Hepatocyte (in vitro differentiated cells): ENCODE measurements around the gene NKAIN2. TPM values are rescaled to one million over a fixed set of nuclear protein-coding genes. Genes with fewer than 3 reads are reported as not detected.

Source experiments
- DNase-seq: peaks from one replicate; pipeline ENCODE4 v3.0.0-alpha.2; 2016; ENCODE audit warnings: low spot score
- H2AFZ ChIP-seq: fragments of 200-600 bp; sonication (generic); 2 replicates; pipeline ENCODE4 v1.6.0; 2016; ENCODE audit warnings: antibody characterized with exemption, mild to moderate bottlenecking
- H3K27ac ChIP-seq: fragments of 200-600 bp; sonication (generic); 2 replicates; pipeline ENCODE4 v1.5.1; 2016; ENCODE audit warnings: mild to moderate bottlenecking
- H3K27me3 ChIP-seq: fragments of 200-600 bp; sonication (generic); 2 replicates; pipeline ENCODE4 v1.6.1; 2016
- H3K36me3 ChIP-seq: fragments of 200-600 bp; sonication (generic); replicated peaks from 2 replicates; pipeline ENCODE4 v1.5.1; 2016; ENCODE audit warnings: low read depth; ENCODE audit not compliant: insufficient read depth
- H3K4me1 ChIP-seq: fragments of 200-600 bp; sonication (generic); 2 replicates; pipeline ENCODE4 v1.5.1; 2016; ENCODE audit warnings: mild to moderate bottlenecking, moderate library complexity; ENCODE audit not compliant: insufficient read depth
- H3K4me2 ChIP-seq: fragments of 200-600 bp; sonication (generic); 2 replicates; pipeline ENCODE4 v1.6.0; 2016
- H3K4me3 ChIP-seq: fragments of 200-600 bp; sonication (generic); 2 replicates; pipeline ENCODE4 v1.5.1; 2016; ENCODE audit warnings: mild to moderate bottlenecking
- H3K79me2 ChIP-seq: fragments of 200-600 bp; sonication (generic); 2 replicates; pipeline ENCODE4 v1.6.0; 2017; ENCODE audit warnings: mild to moderate bottlenecking
- H3K9me2 ChIP-seq: fragments of 200-600 bp; sonication (generic); replicated peaks from 2 replicates; pipeline ENCODE4 v1.6.0; 2017; ENCODE audit warnings: mild to moderate bottlenecking; ENCODE audit not compliant: insufficient read depth
- H3K9me3 ChIP-seq: fragments of 200-600 bp; sonication (generic); 2 replicates; pipeline ENCODE4 v1.5.1; 2016; ENCODE audit warnings: low read depth, mild to moderate bottlenecking
- H4K20me1 ChIP-seq: fragments of 200-600 bp; sonication (generic); 2 replicates; pipeline ENCODE4 v1.6.0; 2016; ENCODE audit warnings: mild to moderate bottlenecking; ENCODE audit not compliant: insufficient read depth, poor library complexity, severe bottlenecking
- EZH2 ChIP-seq: fragments of 200-600 bp; sonication (generic); IDR thresholded peaks from 2 replicates; pipeline ENCODE4 v1.6.1; 2016; ENCODE audit warnings: antibody characterized with exemption, mild to moderate bottlenecking, borderline replicate concordance
- EZH2phosphoT487 ChIP-seq: fragments of 200-600 bp; sonication (generic); IDR thresholded peaks from one replicate; pipeline ENCODE4 v1.6.1; 2018; ENCODE audit warnings: antibody characterized with exemption, mild to moderate bottlenecking, low read depth, moderate library complexity; ENCODE audit not compliant: unreplicated experiment, severe bottlenecking
- WGBS: methylation state at CpG from one replicate; pipeline ENCODE4 v1.1.6; 2016; ENCODE audit warnings: low lambda C conversion rate; ENCODE audit errors: missing lambda C conversion rate; 5-methylcytosine and 5-hydroxymethylcytosine counted together
- polyA plus RNA-seq: library from polyadenylated mRNA; unstranded; fragments of >200 nt; fragmentation: Nextera tagmentation; extraction: Ambion mirVana; gene quantifications from 2 replicates; pipeline ENCODE4 v1.2.1, GENCODE V29; 2016
- total RNA-seq: library from RNA; depleted of rRNA; stranded (reverse); fragments of >200 nt; gene quantifications from 2 replicates; pipeline ENCODE4 v1.2.3, GENCODE V29; 2014
- TF ChIP-seq, protein P1 (sequence below): fragments of 200-600 bp; sonication (generic); IDR thresholded peaks from 2 replicates; pipeline ENCODE4 v1.5.1; 2016; ENCODE audit warnings: antibody characterized with exemption, mild to moderate bottlenecking; ENCODE audit not compliant: poor library complexity

The NKAIN2 gene
- total and polyA plus RNA-seq, 2 experiments from 2014 or later: 0.48 to 2.6 TPM

DNA sequence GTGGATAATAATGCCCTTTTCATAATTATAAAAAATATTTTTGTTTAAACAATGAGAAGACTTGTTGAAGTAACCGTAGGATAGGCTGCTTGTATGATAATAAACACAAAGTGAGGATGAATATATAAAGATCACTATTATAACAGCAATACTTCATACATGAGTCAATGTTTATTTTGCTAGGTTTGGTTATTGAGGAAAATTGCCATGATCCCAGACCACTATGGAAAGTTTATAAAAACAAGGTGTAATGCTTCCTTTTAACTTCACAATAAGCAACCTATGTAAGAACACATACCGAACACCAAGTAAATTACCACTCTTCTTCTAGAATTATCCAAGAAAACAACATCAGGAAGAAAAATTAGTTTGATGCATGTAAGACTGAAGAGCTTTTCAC is 663.3 kb downstream of the NKAIN2 start:
- Histone ChIP-seq H3K4me2 (no peak overlapping the region), H3K79me2 (no peaks in the 10 kb centered on the region), H4K20me1 (no peaks in the 10 kb centered on the region), H2AFZ (no peak overlapping the region), H3K9me3 (no peaks in the 10 kb centered on the region), H3K27ac (no peak overlapping the region), H3K4me1 (no peaks in the 10 kb centered on the region), H3K36me3 (no peaks in the 10 kb centered on the region), H3K9me2 (no peaks in the 10 kb centered on the region), H3K27me3 (no peaks in the 10 kb centered on the region), H3K4me3 (no peak overlapping the region)
- WGBS: 80% methylated on average over 2 of the region's 2 CpGs
- no peak for TF ChIP-seq EZH2
- TF ChIP-seq, protein P1, sequence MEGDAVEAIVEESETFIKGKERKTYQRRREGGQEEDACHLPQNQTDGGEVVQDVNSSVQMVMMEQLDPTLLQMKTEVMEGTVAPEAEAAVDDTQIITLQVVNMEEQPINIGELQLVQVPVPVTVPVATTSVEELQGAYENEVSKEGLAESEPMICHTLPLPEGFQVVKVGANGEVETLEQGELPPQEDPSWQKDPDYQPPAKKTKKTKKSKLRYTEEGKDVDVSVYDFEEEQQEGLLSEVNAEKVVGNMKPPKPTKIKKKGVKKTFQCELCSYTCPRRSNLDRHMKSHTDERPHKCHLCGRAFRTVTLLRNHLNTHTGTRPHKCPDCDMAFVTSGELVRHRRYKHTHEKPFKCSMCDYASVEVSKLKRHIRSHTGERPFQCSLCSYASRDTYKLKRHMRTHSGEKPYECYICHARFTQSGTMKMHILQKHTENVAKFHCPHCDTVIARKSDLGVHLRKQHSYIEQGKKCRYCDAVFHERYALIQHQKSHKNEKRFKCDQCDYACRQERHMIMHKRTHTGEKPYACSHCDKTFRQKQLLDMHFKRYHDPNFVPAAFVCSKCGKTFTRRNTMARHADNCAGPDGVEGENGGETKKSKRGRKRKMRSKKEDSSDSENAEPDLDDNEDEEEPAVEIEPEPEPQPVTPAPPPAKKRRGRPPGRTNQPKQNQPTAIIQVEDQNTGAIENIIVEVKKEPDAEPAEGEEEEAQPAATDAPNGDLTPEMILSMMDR: no peak
- TF ChIP-seq EZH2phosphoT487: no peak
- DNase-seq: no peak

DNA sequence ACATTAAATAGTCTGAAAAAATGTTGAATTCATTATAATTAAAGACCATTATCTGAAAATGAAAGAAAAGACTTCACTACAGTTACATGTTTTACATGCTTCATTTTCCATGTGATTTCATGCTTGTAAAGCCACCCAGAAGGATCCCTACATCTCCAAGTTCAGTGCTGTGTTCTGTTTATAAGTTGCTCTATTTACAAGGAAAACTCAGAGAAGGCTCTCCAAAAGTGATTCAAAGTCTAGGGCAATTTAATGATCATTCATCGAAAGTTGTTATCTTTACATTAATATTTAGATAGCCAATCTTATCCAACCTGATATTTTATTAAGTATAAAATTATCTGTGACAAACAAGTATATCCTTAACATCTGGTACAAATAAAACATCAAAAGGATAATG is 663.7 kb downstream of the NKAIN2 start:
- Histone ChIP-seq H3K4me3 (no peak overlapping the region), H2AFZ (no peak overlapping the region), H3K27me3 (no peaks in the 10 kb centered on the region), H3K9me3 (no peaks in the 10 kb centered on the region), H3K79me2 (no peaks in the 10 kb centered on the region), H3K9me2 (no peaks in the 10 kb centered on the region), H3K4me1 (no peaks in the 10 kb centered on the region), H3K36me3 (no peaks in the 10 kb centered on the region), H3K4me2 (no peak overlapping the region), H3K27ac (no peak overlapping the region), H4K20me1 (no peaks in the 10 kb centered on the region)
- DNase-seq: no peak
- 76% methylated on average over 1 of the region's 1 CpG for WGBS
- no peak for TF ChIP-seq EZH2phosphoT487
- TF ChIP-seq, protein P1: no peak
- TF ChIP-seq EZH2: no peak

DNA sequence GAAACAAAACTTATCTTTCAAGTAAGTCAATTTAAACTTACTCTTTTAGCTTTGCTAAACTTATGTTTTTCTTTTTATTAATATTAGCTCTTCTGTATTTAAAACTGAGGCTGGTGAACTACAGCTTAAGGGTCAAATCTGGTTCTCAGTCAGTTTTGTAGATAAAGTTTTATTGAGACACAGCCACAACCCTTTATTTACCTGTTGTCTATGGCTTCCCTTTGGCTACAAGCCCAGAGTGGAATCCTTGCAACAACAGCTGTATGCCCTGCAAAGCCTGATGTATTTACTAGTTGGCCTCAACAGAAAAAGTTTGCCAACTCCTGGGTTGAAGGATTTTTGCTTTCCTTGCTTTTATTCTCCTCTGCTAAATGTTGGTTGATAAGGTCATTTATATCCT is 667.1 kb downstream of the NKAIN2 start:
- no peak overlapping the region for H3K4me2 ChIP-seq
- no peaks in the 10 kb centered on the region for H4K20me1 ChIP-seq
- no peaks in the 10 kb centered on the region for H3K36me3 ChIP-seq
- no peaks in the 10 kb centered on the region for H3K4me1 ChIP-seq
- no peaks in the 10 kb centered on the region for H3K9me2 ChIP-seq
- no peaks in the 10 kb centered on the region for H3K9me3 ChIP-seq
- H2AFZ ChIP-seq: no peak overlapping the region
- H3K27me3 ChIP-seq: no peaks in the 10 kb centered on the region
- no peak overlapping the region for H3K27ac ChIP-seq
- no peaks in the 10 kb centered on the region for H3K79me2 ChIP-seq
- H3K4me3 ChIP-seq: no peak overlapping the region
- TF ChIP-seq EZH2phosphoT487 (no peak), EZH2 (no peak)
- TF ChIP-seq, protein P1: no peak
- DNase-seq: no peak

DNA sequence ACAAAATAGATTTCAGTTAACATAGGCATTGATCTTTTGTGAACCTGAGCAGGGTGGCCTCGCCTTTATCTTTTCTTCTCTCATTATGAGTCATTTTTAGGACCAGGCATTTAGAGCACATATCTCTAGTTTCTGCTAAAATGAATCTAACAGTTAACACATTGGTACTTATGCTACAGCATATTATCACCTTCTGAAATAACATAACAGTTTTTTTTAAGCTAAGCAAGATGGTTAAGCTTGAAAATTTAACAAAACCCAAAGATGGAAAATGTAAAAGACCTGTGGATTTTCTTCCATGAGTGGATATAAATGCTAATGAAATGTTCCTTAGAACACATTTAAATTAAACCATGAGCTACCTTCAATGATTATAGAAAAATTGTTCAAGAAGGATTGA is 671.5 kb downstream of the NKAIN2 start:
- no peaks in the 10 kb centered on the region for H3K27me3 ChIP-seq
- no peaks in the 10 kb centered on the region for H3K4me1 ChIP-seq
- no peaks in the 10 kb centered on the region for H3K9me2 ChIP-seq
- DNase-seq: no peak
- H4K20me1 ChIP-seq: no peaks in the 10 kb centered on the region
- no peak overlapping the region for H3K4me2 ChIP-seq
- no peaks in the 10 kb centered on the region for H3K79me2 ChIP-seq
- no peak for TF ChIP-seq EZH2
- no peak overlapping the region for H3K4me3 ChIP-seq
- no peaks in the 10 kb centered on the region for H3K36me3 ChIP-seq
- 57% methylated on average over 1 of the region's 1 CpG for WGBS
- H3K27ac ChIP-seq: no peak overlapping the region
- H2AFZ ChIP-seq: no peak overlapping the region
- H3K9me3 ChIP-seq: no peaks in the 10 kb centered on the region
